H1 (cell line): ENCODE results near the gene WDR44. TPM values are rescaled to one million over a fixed set of nuclear protein-coding genes. Genes with fewer than 3 reads are reported as not detected.

ENCODE experiments used
- CTCF ChIA-PET: fragments of 300-600 bp; sonication (Branson Sonifier 250); formaldehyde crosslinking; loops from one replicate; lab custom pipeline; 2021; ENCODE audit not compliant: partially characterized antibody; lab: Charles Lee
- POLR2A ChIA-PET: fragments of 300-600 bp; sonication (Branson Sonifier 250); formaldehyde crosslinking; loops from one replicate; lab custom pipeline; 2021; ENCODE audit warnings: inconsistent platforms; ENCODE audit not compliant: partially characterized antibody; lab: Charles Lee
- DNase-seq, 2 experiments: peaks; one replicate each; pipeline versions ENCODE4 v3.0.0 to v3.0.0-alpha.2; 2010 to 2022; ENCODE audit warnings: low spot score in 2 of 2, low read depth in 1 of 2, mixed read lengths in 1 of 2
- FAIRE-seq: peaks from 2 replicates; lab custom pipeline; 2011; peaks lifted over from hg19 to GRCh38; lab: Jason Lieb, UNC
- H2AFZ ChIP-seq: 2 replicates; pipeline ENCODE4 v1.8.1; 2012; ENCODE audit warnings: low read length, inconsistent platforms
- H2AK5ac ChIP-seq: 2 replicates; pipeline ENCODE4 v1.6.1; 2013; ENCODE audit warnings: low read depth, low read length
- H2BK120ac ChIP-seq: replicated peaks from 2 replicates; pipeline ENCODE3; 2013; ENCODE audit warnings: low read depth, low read length, inconsistent platforms
- H2BK12ac ChIP-seq: 2 replicates; pipeline ENCODE4 v1.6.1; 2013; ENCODE audit warnings: low read depth, low read length
- H2BK15ac ChIP-seq: 2 replicates; pipeline ENCODE4 v1.6.1; 2013; ENCODE audit warnings: low read length
- H2BK20ac ChIP-seq: 2 replicates; pipeline ENCODE4 v1.6.1; 2013; ENCODE audit warnings: low read length
- H2BK5ac ChIP-seq: 2 replicates; pipeline ENCODE4 v1.6.1; 2013; ENCODE audit warnings: low read depth, low read length
- H3K14ac ChIP-seq: 2 replicates; pipeline ENCODE4 v1.6.1; 2013; ENCODE audit warnings: inconsistent platforms; ENCODE audit not compliant: insufficient read length
- H3K18ac ChIP-seq: 2 replicates; pipeline ENCODE4 v1.6.1; 2013; ENCODE audit warnings: low read length; ENCODE audit errors: extremely low read depth
- H3K23ac ChIP-seq: 2 replicates; pipeline ENCODE4 v1.6.1; 2013; ENCODE audit warnings: inconsistent platforms; ENCODE audit not compliant: insufficient read length
- H3K23me2 ChIP-seq: 2 replicates; pipeline ENCODE4 v1.6.1; 2013; ENCODE audit warnings: low read depth, low read length
- H3K27ac ChIP-seq: 2 replicates; pipeline ENCODE4 v1.6.1; 2011; ENCODE audit warnings: low read depth, low read length, inconsistent platforms
- H3K27me3 ChIP-seq, 4 experiments: replicated peaks in 1 of 4; 1 replicate in 1 of 4; 2 replicates in 3 of 4; pipeline versions ENCODE4 v1.6.1 to v1.8.1; 2011 to 2013; ENCODE audit warnings: low read length in 3 of 4, mild to moderate bottlenecking in 3 of 4, inconsistent platforms in 2 of 4, mixed read lengths in 2 of 4, moderate library complexity in 1 of 4; ENCODE audit not compliant: control insufficient read depth in 3 of 4, insufficient read depth in 3 of 4; ENCODE audit errors: extremely low read depth in 1 of 4
- H3K36me3 ChIP-seq, 4 experiments: 2 replicates each; pipeline versions ENCODE4 v1.6.1 to v1.8.1; 2011 to 2013; ENCODE audit warnings: mild to moderate bottlenecking in 4 of 4, low read length in 3 of 4, moderate library complexity in 2 of 4, control low read depth in 1 of 4, inconsistent platforms in 1 of 4; ENCODE audit not compliant: insufficient read depth in 4 of 4, control insufficient read depth in 2 of 4
- H3K4ac ChIP-seq: replicated peaks from 2 replicates; pipeline ENCODE3; 2013; ENCODE audit warnings: low read length, low read depth, mixed read lengths, inconsistent platforms; ENCODE audit not compliant: insufficient read length
- H3K4me1 ChIP-seq, 4 experiments: replicated peaks in 1 of 4; 1 replicate in 1 of 4; 2 replicates in 3 of 4; pipeline versions ENCODE4 v1.6.1 to v1.8.1; 2011 to 2013; ENCODE audit warnings: low read length in 3 of 4, inconsistent platforms in 2 of 4, mixed read lengths in 1 of 4; ENCODE audit not compliant: insufficient read depth in 4 of 4, control insufficient read depth in 3 of 4
- H3K4me2 ChIP-seq, 2 experiments: 2 replicates each; pipeline versions ENCODE4 v1.6.1 to v1.8.1; 2011 to 2013; ENCODE audit warnings: low read depth in 2 of 2, low read length in 2 of 2, control low read depth in 1 of 2, inconsistent platforms in 1 of 2, mild to moderate bottlenecking in 1 of 2; ENCODE audit not compliant: insufficient read depth in 1 of 2
- H3K4me3 ChIP-seq, 4 experiments: fragments of 200-600, 300-600 bp in 1 of 4; sonication (generic), shearing (Covaris generic), sonication (Bioruptor Twin) in 1 of 4; 2 replicates each; pipeline versions ENCODE4 v1.5.1 to v1.8.1; 2011 to 2016; ENCODE audit warnings: low read length in 4 of 4, low read depth in 3 of 4, control low read depth in 2 of 4, inconsistent platforms in 2 of 4, mild to moderate bottlenecking in 2 of 4, mixed read lengths in 1 of 4, moderate library complexity in 1 of 4; ENCODE audit not compliant: insufficient read depth in 2 of 4; ENCODE audit errors: extremely low read depth in 1 of 4
- H3K56ac ChIP-seq: replicated peaks from 2 replicates; pipeline ENCODE3; 2013; ENCODE audit warnings: low read depth, mild to moderate bottlenecking, mixed read lengths, low read length, inconsistent platforms; ENCODE audit not compliant: insufficient read length
- H3K79me1 ChIP-seq: 2 replicates; pipeline ENCODE4 v1.6.1; 2013; ENCODE audit warnings: low read depth, low read length, control low read depth
- H3K79me2 ChIP-seq, 2 experiments: 2 replicates each; pipeline versions ENCODE4 v1.6.1 to v1.8.1; 2012 to 2013; ENCODE audit warnings: low read length in 2 of 2, mild to moderate bottlenecking in 2 of 2, inconsistent platforms in 1 of 2; ENCODE audit not compliant: insufficient read depth in 2 of 2, control insufficient read depth in 1 of 2
- H3K9ac ChIP-seq, 4 experiments: replicated peaks in 1 of 4; 1 replicate in 1 of 4; 2 replicates in 3 of 4; pipeline versions ENCODE4 v1.6.1 to v1.8.1; 2011 to 2013; ENCODE audit warnings: low read depth in 3 of 4, low read length in 3 of 4, control low read depth in 2 of 4, mild to moderate bottlenecking in 2 of 4, moderate library complexity in 2 of 4, inconsistent platforms in 1 of 4; ENCODE audit errors: extremely low read depth in 1 of 4
- H3K9me3 ChIP-seq, 2 experiments: 2 replicates each; pipeline versions ENCODE4 v1.6.1 to v1.8.1; 2012 to 2013; ENCODE audit warnings: mild to moderate bottlenecking in 2 of 2, moderate library complexity in 2 of 2, control low read depth in 1 of 2, inconsistent platforms in 1 of 2, low read depth in 1 of 2, low read length in 1 of 2, mixed read lengths in 1 of 2; ENCODE audit not compliant: insufficient read depth in 2 of 2
- H4K20me1 ChIP-seq, 2 experiments: replicated peaks in 1 of 2; 2 replicates each; pipeline versions ENCODE3 to v1.8.1; 2011 to 2013; ENCODE audit warnings: inconsistent platforms in 2 of 2, low read length in 2 of 2, mild to moderate bottlenecking in 1 of 2; ENCODE audit not compliant: insufficient read depth in 2 of 2, control insufficient read depth in 1 of 2
- H4K5ac ChIP-seq: 2 replicates; pipeline ENCODE4 v1.6.1; 2013; ENCODE audit warnings: low read length, low read depth, mixed read lengths, inconsistent platforms; ENCODE audit not compliant: insufficient read length
- H4K8ac ChIP-seq: 2 replicates; pipeline ENCODE4 v1.8.0; 2013; ENCODE audit warnings: mild to moderate bottlenecking, moderate library complexity, low read length, inconsistent platforms; ENCODE audit not compliant: insufficient read depth; ENCODE audit errors: extremely low read depth
- H4K91ac ChIP-seq: replicated peaks from 2 replicates; pipeline ENCODE3; 2013; ENCODE audit warnings: low read length, mixed read lengths, inconsistent platforms; ENCODE audit not compliant: insufficient read length
- CREB1 ChIP-seq: IDR thresholded peaks from 2 replicates; pipeline ENCODE4 v1.6.1; 2012; ENCODE audit warnings: inconsistent platforms
- CTBP2 ChIP-seq: IDR thresholded peaks from 2 replicates; pipeline ENCODE4 v1.7.0; 2011; ENCODE audit warnings: borderline replicate concordance, mild to moderate bottlenecking, moderate library complexity, mixed read lengths, low read length; ENCODE audit not compliant: insufficient read depth, insufficient read length
- CTCF ChIP-seq, 3 experiments: IDR thresholded peaks; 1 replicate in 2 of 3; 2 replicates in 1 of 3; pipeline versions ENCODE4 v1.5.1 to v1.6.1; 2011; ENCODE audit warnings: low read length in 3 of 3, mild to moderate bottlenecking in 3 of 3, inconsistent platforms in 2 of 3, low read depth in 1 of 3, moderate library complexity in 1 of 3; ENCODE audit not compliant: insufficient read depth in 1 of 3; ENCODE audit errors: control extremely low read depth in 1 of 3
- EP300 ChIP-seq, 2 experiments: IDR thresholded peaks; 1 replicate in 1 of 2; 2 replicates in 1 of 2; pipeline ENCODE4 v1.6.1; 2011 to 2012; ENCODE audit warnings: low read depth in 2 of 2, low read length in 2 of 2, mild to moderate bottlenecking in 2 of 2, borderline replicate concordance in 1 of 2, inconsistent platforms in 1 of 2, moderate library complexity in 1 of 2
- HDAC2 ChIP-seq, 2 experiments: fragments of 300-600 bp in 1 of 2; sonication (generic) in 1 of 2; IDR thresholded peaks; 2 replicates each; pipeline ENCODE4 v1.6.1; 2011 to 2012; ENCODE audit warnings: low read depth in 2 of 2, low read length in 2 of 2, mild to moderate bottlenecking in 2 of 2, moderate library complexity in 2 of 2, borderline replicate concordance in 1 of 2, inconsistent platforms in 1 of 2
- HDAC6 ChIP-seq: IDR thresholded peaks from one replicate; pipeline ENCODE4 v1.7.1; 2012; ENCODE audit warnings: low read depth, mild to moderate bottlenecking, inconsistent platforms, low read length, moderate library complexity
- MAFK ChIP-seq: IDR thresholded peaks from 2 replicates; pipeline ENCODE4 v1.6.1; 2012; ENCODE audit warnings: low read depth, mild to moderate bottlenecking, improper control_type of control experiment, low read length
- NANOG ChIP-seq: IDR thresholded peaks from 2 replicates; pipeline ENCODE4 v1.6.1; 2011; ENCODE audit warnings: low read length, low read depth, mild to moderate bottlenecking, inconsistent platforms; ENCODE audit not compliant: insufficient read depth, poor library complexity, severe bottlenecking
- POLR2A ChIP-seq, 2 experiments: IDR thresholded peaks; 1 replicate in 1 of 2; 2 replicates in 1 of 2; pipeline ENCODE4 v1.6.1; 2011; ENCODE audit warnings: low read depth in 2 of 2, low read length in 2 of 2, mild to moderate bottlenecking in 2 of 2; ENCODE audit errors: control extremely low read depth in 1 of 2
- SIX5 ChIP-seq: IDR thresholded peaks from 2 replicates; pipeline ENCODE4 v1.6.1; 2011; ENCODE audit warnings: mild to moderate bottlenecking, low read depth, low read length
- SP1 ChIP-seq: IDR thresholded peaks from 2 replicates; pipeline ENCODE4 v1.6.1; 2011; ENCODE audit warnings: low read depth, low read length
- YY1 ChIP-seq: IDR thresholded peaks from 2 replicates; pipeline ENCODE4 v1.6.1; 2011; ENCODE audit warnings: low read depth, mild to moderate bottlenecking, low read length
- whole genome bisulfite sequencing, 2 experiments: shearing (Covaris generic) in 1 of 2; methylation state at CpG; one replicate each; pipeline versions ENCODE4 v1.1.6 to v1.1.7; 2013 to 2015; ENCODE audit warnings: low lambda C conversion rate in 2 of 2, mixed read lengths in 2 of 2, inconsistent platforms in 1 of 2, low coverage in 1 of 2, missing lambda C conversion rate in 1 of 2; ENCODE audit not compliant: insufficient replicate concordance in 2 of 2, insufficient coverage in 1 of 2, insufficient read length in 1 of 2; ENCODE audit errors: extremely low coverage in 1 of 2, missing lambda C conversion rate in 1 of 2; 5-methylcytosine and 5-hydroxymethylcytosine counted together
- polyA plus RNA-seq, 7 experiments: library from polyadenylated mRNA; depleted of rRNA in 3 of 7; stranded (reverse) in 5 of 7; unstranded in 2 of 7; fragments of >200 nt in 5 of 7; fragments of 200-250 nt in 2 of 7; gene quantifications; 1 replicate in 5 of 7; 2 replicates in 1 of 7; 4 replicates in 1 of 7; pipeline versions ENCODE4 v1.2.1 to v1.2.3, GENCODE V29; 2011 to 2013; ENCODE audit warnings: missing spikeins in 2 of 7, mixed read lengths in 2 of 7
- total RNA-seq: library from RNA; stranded (reverse); fragmentation: NEBNext Ultra II Directional; extraction: Animal tissue kit (Norgen Biotek cat#: 25700); gene quantifications from 2 replicates; pipeline ENCODE4 v1.2.1, GENCODE V29; 2021

Gene WDR44
- total and polyA plus RNA-seq, 2 of the 8 experiments (the other 6 are each of a cell fraction or from before 2014, with no cell fraction given), result 5.1 to 17.2 TPM

GRCh38 chrX:118350221-118350620, 4.3 kb downstream of the WDR44 start:
- ChIA-PET CTCF (interaction anchor here (0.5 kb wide), 1 partner anchor 1270 kb away, joined by 5 read pairs; no protein-coding TSS in a partner anchor), POLR2A (no interaction called here)
- DNase-seq (no peak), FAIRE-seq (no peak)
- H3K4me3 ChIP-seq, result no peak overlapping the region
- H2AK5ac ChIP-seq, result no peak overlapping the region
- no peak overlapping the region for H4K91ac ChIP-seq
- peaks cover 0 to 5% (median 2%) of the 10 kb centered on the region in 4 experiments; a peak in 2 of 7 replicates for H3K4me1 ChIP-seq
- whole genome bisulfite sequencing, 2 experiments, result 81% methylated on average over 6 of the region's 6 CpGs; no CpG with 5 or more reads in 1 of the 2 experiments
- H3K36me3 ChIP-seq, result no peaks in the 10 kb centered on the region
- H3K23ac ChIP-seq, result no peak overlapping the region
- H2BK12ac ChIP-seq, result no peak overlapping the region
- H3K18ac ChIP-seq, result no peak overlapping the region
- H2AFZ ChIP-seq, result no peak overlapping the region
- H4K8ac ChIP-seq, result no peak overlapping the region
- 0 out of 2 replicates have a peak, but pooled peaks cover 2% of the 10 kb centered on the region for H3K23me2 ChIP-seq
- no peak overlapping the region for H3K9ac ChIP-seq
- peaks cover 0 to 81% of the 10 kb centered on the region in 2 experiments; a peak in 2 of 4 replicates for H3K79me2 ChIP-seq
- H3K56ac ChIP-seq, result no peak overlapping the region
- H2BK15ac ChIP-seq, result no peak overlapping the region
- H4K5ac ChIP-seq, result no peak overlapping the region
- H2BK120ac ChIP-seq, result no peak overlapping the region
- no peaks in the 10 kb centered on the region for H3K79me1 ChIP-seq
- peaks cover 0 to 5% of the 10 kb centered on the region in 2 experiments for H4K20me1 ChIP-seq
- no peak overlapping the region for H3K27ac ChIP-seq
- H3K4me2 ChIP-seq, result no peak overlapping the region; a peak in 1 of 4 replicates
- no peak overlapping the region for H3K14ac ChIP-seq
- H2BK20ac ChIP-seq, result no peak overlapping the region
- no peak overlapping the region for H2BK5ac ChIP-seq
- H3K9me3 ChIP-seq, result no peaks in the 10 kb centered on the region
- no peaks in the 10 kb centered on the region for H3K27me3 ChIP-seq
- no peak overlapping the region for H3K4ac ChIP-seq
- no peak for TF ChIP-seq HDAC6
- TF ChIP-seq CTCF (IDR thresholded peaks at IDR 0.05; ENCODE audit: control extremely low read depth in 1 of 3, insufficient read depth in 1 of 3, low read depth in 1 of 3, low read length in 3 of 3), result no peak
- no peak for TF ChIP-seq CREB1
- TF ChIP-seq YY1, result no peak
- no peak for TF ChIP-seq CTBP2
- TF ChIP-seq SIX5, result no peak
- no peak for TF ChIP-seq EP300 (IDR thresholded peaks at IDR 0.05; ENCODE audit: borderline replicate concordance in 1 of 2, low read depth in 2 of 2, low read length in 2 of 2)
- no peak for TF ChIP-seq POLR2A (IDR thresholded peaks at IDR 0.05; ENCODE audit: control extremely low read depth in 1 of 2, low read depth in 2 of 2, low read length in 2 of 2)
- TF ChIP-seq NANOG, result no peak
- TF ChIP-seq SP1, result no peak
- no peak for TF ChIP-seq MAFK
- TF ChIP-seq HDAC2 (IDR thresholded peaks at IDR 0.05; ENCODE audit: borderline replicate concordance in 1 of 2, low read depth in 2 of 2, low read length in 2 of 2), result no peak
